ENCODE results near the gene NAGPA.
"Not testable (repeated sequence)": the region's sequence is repeated elsewhere in the genome, so short reads cannot be mapped to it uniquely, and the experiment has no call there.

The NAGPA gene, protein sequence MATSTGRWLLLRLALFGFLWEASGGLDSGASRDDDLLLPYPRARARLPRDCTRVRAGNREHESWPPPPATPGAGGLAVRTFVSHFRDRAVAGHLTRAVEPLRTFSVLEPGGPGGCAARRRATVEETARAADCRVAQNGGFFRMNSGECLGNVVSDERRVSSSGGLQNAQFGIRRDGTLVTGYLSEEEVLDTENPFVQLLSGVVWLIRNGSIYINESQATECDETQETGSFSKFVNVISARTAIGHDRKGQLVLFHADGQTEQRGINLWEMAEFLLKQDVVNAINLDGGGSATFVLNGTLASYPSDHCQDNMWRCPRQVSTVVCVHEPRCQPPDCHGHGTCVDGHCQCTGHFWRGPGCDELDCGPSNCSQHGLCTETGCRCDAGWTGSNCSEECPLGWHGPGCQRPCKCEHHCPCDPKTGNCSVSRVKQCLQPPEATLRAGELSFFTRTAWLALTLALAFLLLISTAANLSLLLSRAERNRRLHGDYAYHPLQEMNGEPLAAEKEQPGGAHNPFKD

DNA sequence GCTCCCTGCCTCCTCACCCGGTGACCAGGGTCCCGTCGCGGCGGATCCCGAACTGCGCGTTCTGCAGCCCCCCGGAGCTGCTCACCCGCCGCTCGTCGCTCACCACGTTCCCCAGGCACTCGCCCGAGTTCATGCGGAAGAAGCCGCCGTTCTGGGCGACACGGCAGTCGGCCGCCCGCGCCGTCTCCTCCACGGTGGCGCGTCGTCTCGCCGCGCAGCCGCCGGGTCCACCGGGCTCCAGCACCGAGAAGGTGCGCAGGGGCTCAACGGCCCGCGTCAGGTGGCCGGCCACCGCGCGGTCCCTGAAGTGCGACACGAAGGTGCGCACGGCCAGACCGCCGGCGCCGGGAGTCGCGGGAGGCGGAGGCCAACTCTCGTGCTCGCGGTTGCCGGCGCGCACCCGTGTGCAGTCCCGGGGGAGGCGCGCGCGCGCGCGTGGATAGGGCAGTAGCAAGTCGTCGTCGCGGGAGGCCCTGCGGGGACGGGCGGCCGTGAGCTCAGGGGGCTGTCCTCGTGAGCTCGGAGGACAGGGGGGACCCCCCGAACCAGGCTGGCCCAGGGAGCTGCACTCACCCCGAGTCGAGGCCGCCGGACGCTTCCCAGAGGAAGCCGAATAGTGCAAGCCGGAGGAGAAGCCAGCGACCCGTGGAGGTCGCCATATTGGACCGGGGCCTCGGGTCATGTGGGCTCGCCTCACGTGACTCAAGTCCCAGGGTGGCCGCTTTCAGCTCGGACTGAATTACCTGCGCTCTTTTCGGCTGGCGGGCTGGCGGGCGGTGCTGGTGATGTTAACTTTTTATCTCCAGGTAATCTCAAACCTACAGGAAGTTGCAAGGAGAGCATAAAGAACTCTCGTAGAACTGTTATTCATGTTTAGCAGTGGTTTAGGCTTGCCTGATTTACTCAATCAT, at the start of gene NAGPA:
TSS of gene NAGPA (minus strand) at position 680 of the 911 bp plus-strand sequence. CDS start at position 659, 21 bp downstream.
- peak; percentile 87 for DNase-seq

DNA sequence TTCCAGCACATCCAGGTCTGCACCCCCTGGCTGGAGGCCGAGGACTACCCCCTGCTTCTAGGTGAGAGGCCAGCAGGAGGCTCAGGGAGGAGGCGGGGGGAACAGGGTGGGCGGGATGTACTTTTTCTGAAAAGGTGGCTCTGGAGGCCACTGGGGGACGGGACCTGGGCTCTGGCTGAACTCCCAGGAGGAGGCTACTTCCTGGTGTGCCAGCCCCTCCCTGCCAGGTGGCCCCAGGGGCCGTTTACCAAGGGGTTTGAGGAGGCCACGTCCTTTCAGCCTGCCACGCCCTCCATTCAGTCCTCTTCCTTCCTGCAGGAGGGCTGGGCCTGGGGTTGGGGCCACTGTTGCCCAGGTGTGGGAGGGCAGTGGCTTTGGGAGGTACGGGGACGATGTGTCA, 47.3 kb upstream of the NAGPA start:
- not testable (repeated sequence) for DNase-seq

DNA sequence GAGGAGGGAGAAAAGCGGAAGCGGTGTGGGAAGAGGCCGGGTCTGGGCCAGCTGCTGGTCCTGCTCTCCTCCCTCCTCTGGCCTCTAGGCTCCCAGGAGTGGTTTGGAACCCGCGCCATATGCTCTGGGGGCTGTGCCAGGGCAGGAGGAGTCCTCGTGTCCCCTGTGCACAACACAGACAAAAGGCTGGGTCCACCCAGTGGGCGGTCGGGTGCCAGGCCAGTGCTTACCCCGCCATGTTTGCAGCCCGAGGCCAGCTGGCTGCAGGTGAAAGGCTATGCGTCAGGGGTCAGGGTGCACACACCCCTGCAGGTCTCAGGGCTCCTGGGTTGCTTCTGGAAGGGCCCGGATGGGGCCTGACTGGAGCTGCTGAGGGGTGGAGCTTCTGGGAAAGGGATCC, 46.7 kb upstream of the NAGPA start:
- not testable (repeated sequence) for DNase-seq

DNA sequence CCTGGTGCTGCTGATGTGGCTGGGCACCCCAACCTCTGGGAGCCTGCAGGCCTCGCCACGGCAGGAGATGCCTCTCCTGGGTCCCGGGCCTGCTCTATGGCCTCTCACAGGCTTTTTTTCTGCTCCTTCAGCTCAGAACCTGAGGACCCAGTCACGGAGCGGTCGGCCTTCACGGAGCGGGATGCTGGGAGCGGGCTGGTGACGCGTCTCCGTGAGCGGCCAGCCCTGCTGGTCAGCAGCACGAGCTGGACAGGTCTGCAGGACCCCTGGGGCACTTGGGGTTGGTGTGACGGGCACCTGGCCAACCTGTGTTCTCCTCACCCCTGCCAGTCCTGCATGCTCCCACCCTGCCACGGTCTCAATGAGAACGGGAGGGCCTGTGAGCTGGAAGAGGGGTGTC, 44.9 kb upstream of the NAGPA start:
- no peak for DNase-seq

DNA sequence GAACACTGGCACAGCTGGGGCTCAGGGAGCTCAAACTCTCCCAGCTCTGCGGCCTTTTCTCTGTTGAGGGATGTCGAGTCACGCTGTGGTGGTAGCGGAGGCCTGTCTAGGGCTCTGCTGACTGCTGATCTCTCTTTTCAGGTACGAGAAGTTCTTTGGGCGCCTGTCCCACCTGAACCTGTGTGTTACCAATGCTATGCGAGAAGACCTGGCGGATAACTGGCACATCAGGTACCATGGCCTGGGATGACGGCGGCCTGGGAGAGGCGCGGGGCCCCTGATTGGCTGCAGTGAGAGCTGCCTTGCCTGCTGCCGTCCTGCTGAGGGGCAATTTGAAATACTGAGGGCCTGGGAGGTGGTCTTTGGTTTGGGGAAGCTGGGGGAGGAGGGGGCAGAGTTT, 43.6 kb upstream of the NAGPA start:
- no peak for DNase-seq

DNA sequence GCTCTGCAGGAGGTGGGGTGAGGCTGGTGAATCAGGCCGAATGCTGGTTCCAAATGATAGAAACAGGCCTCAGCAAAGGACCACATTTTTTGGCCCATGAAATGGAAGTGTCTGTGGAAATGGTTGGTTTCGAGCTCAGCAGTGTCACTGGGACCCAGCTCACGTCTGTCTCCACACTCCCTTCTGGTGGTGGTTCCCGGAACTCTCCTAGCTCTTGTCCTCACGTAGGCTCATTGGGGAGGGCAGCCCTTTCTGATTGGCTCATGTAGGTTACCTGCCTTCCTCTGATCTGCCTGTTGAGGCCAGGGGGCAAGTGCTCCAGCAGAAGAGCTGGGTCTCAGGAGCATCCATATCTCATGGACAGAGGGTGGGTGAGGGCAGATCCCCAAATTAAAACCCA, 41.9 kb upstream of the NAGPA start:
- no peak for DNase-seq

DNA sequence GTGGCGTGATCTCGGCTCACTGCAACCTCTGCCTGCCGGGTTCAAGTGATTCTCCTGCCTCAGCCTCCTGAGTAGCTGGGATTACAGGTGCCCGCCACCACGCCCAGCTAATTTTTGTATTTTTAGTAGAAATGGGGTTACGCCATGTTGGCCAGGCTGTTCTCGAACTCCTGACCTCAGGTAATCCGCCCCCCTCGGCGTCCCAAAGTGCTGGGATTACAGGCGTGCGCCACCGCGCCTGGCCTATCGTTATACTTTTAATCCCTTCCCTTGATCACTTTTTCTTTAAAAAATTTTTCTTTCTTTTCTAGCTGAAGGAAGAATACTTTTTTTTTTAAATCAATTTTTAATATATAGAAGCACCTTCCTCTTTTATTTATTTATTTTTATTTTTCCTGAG, 40.0 kb upstream of the NAGPA start:
- DNase-seq: not testable (repeated sequence)

DNA sequence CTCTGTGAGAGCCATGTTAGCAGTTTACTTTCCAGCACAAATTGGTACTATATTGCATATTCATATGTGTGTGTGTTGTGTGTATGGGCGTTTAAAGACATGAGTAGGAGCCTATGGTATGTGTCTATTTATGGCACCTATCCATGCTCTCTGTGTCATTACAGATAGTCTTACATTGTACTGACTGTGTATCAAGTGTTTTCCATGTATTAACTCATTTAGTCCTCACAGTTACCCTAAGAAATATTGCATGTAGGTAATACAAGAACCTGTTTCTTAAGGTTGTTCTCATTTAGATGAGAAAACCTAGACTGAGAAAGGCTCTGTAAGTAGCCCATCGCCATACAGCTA, 39.5 kb upstream of the NAGPA start:
- DNase-seq: no peak

DNA sequence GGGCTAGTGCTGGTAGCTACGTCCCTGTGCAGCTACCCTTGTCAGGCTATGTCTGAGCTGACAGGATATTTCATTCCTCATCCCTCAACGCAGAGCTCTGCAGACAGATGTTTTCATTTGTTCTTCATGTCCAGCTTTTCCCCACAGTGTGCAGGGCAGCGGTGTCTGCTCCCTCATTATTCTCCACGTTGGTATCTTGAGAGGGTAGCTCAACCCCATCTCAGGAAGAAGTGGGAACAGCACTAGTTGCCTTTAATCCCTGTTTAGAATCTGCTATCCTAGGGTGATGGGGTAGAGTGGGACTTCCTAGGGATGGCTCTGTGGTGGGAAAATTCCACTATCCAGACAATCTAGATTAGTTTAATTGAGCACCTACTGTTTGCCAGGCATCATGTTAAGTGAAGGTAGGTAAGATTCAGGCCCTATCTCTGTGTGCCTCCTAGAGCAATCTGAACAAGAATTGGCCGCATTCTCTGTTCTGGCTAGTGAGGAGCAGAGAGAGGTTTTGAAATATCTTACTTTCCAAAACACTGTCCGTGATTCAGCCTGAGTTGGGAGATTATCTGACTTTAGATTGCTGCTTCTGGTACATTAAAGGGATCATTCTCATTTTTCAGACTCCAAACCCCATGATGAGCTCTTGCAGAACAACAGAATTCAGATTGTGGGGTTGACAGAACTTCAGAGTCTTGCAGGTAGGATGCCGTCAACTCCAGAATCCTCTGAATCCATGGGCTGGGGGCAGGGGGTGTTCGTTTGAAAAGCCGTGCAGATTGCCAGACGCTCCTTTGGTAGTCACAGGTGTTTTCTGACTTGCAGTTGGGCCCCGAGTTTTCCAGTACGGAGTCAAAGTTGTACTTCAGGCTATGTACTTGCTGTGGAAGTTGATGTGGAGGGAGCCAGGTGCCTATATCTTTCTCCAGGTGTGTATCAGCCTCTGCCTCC, 38.9 kb upstream of the NAGPA start:
- DNase-seq: no peak

DNA sequence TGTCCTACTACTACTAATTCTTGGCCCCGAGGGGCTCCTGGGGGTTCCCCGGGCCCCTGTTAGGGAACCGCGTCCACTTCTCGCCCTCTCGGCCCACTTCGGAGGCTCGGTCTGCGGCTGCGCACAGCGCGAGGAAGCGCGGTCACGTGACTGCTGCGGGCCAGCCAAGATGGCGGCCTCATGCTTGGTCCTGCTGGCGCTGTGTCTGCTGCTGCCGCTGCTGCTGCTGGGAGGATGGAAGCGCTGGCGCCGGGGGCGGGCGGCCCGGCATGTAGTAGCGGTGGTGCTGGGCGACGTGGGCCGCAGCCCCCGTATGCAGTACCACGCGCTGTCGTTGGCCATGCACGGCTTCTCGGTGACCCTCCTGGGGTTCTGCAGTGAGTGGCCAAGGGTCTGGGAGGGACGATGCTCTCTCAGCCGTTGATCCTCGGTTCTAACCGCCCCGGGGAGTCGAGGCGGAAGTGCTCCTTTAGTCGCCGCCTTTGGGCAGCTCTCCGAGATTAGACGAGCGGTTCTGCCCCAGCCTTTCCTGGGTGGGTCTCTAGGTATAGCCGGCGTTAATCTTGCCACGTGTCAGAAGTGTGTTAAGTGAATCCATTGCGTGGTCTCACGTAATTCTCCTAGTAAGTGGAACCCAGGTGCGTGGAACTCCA, 38.1 kb upstream of the NAGPA start, which contains the start of gene ALG1:
TSS of gene ALG1 (plus strand) at position 163 of the 653 bp plus-strand sequence. CDS start at position 170, 7 bp downstream.
- peak; percentile 91 for DNase-seq

DNA sequence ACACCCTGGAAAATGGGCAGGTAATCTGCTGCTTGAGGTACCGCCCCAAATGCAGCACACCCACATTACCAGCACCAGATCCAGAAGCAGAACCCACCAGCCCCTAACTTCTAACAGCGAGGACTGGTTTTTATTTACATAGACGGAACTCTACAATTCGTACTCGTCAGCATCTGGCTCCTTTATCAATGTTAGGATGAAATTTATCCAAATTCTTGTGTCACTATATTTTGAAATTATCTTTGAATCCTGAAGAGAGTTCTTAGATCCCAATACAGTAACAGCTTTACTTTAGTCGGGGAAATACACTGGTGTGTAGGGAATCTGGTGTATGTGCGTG, 37.6 kb upstream of the NAGPA start:
- no peak for DNase-seq

DNA sequence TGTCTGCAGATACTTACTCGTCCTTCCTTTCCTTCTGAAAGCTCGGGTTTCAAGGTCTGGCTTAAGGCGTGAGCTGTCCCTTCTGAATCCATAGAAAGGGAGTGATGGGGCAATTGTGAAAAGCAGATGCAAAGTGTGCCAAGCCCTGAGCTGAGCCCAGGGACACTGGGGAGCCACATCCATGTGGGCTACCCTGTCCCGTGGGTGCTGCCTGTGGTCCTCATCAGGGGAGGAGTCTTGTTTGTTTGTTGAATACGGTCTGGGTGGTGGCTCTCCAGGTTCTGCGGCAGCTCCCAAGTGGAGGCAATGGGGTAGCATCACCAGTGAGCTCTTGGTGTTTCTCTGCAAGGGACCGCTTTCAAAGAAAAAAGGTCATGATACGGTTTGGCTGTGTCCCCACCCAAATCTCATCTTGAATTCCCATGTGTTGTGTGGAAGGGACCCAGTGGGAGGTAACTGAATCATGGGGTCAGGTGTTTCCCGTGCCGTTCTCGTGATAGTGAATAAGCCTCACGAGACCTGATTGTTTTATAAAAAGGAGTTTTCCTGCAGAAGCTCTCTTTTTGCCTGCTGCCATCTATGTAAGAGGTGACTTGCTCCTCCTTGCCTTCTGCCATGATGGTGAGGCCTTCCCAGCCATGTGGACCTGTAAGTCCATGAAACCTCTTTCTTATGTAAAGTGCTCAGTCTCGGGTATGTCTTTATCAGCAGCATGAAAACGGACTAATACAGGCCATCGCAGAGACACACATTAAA, 36.9 kb upstream of the NAGPA start:
- DNase-seq: no peak

DNA sequence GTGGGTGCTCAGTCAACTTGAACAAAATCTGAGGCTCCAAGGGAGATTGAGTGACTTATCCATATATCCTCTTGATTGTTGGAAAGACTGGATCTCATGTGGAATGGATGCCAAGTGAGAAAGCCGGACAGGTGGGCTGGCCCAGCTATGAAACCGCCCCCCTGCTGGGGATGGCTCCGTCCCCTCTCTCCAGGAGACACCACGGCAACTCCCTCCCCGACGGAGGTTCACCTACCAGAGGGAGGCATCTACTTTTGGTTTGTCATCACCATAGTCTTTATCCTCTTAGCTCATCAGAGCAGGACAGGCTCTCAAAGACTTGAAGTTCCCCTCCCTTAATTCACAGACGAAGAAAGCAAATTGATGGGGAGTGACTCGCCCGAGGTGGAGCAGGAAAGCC, 36.1 kb upstream of the NAGPA start:
- DNase-seq: no peak

DNA sequence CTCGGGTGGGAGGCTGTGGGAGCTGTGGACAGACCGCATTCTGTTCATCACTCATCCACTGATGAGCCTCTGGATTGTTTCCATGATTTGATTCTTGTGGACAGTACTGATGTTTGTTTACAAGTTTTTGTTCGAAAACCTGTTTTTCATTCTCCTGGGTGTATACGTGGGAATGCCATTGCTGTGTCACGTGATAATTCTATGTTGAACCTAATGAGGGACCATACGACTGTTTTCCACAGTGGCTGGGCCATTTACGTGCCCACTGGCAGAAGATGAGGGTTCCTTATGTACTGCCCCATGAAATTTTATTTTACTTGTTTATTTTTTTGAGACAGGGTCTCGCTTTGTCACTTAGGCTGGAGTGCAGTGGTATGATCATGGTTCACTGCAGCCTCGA, 35.3 kb upstream of the NAGPA start:
- DNase-seq: no peak

DNA sequence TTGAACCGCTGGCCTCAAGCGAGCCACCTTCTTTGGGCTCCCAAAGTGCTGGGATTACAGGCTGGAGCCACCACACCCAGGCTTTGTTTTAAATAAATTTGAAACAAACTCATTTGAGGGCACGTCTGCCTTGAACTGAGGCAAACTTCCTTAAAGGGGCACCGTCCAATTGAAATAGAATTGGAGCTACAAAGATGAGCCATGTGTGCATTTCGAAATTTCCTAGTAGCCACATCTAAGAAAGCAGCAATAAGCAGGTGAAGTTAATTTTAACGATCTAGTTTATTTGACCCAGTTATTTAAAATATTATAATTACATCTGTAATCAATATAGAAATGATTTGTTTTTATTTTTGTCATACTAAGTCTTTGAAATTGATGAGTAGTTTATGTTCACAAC, 32.8 kb upstream of the NAGPA start:
- DNase-seq: no peak

DNA sequence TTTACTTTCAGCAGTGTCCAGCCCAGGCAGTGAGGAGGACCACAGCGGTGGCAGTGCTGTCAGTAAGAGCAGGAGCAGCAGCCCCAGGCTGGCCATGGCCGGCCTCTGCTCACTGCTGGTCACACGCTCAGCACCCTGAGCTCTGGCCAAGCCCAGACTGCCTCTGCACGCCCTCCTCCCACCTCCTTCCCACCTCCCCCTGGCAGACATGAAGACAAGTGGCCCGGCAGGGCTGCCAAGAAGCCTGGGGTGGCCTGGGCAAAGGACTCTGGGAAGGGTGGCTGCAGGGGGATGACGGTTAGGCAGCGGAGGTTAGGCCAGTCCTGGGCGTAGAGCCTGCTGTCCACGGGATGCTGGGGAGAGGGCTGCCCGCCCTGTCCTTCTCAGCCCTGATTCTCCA, 32.1 kb upstream of the NAGPA start, which contains the start of gene C16orf89:
TSS of gene C16orf89 (minus strand) at position 144 of the 400 bp plus-strand sequence. CDS start at position 96, 48 bp downstream.
- DNase-seq: no peak

DNA sequence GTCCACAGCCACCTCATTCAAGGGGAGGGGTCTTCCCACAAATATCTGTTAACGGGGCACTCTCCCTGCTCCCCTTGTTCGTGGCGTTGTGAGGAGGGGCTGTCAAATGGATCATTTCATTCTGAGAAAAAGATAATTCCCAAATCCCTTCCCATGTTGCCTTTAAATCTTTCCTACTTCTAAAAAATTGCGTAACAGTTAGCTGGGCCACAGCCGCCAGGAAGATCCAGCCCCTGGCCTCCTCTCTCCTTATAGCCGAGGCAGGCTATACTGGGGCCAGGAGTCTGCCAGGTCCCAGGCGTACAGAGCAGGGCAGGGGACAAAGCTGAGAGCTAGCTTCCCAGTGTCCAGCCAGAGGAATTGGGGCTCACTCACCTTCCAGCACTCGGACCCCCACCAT, 31.6 kb upstream of the NAGPA start:
- no peak for DNase-seq

DNA sequence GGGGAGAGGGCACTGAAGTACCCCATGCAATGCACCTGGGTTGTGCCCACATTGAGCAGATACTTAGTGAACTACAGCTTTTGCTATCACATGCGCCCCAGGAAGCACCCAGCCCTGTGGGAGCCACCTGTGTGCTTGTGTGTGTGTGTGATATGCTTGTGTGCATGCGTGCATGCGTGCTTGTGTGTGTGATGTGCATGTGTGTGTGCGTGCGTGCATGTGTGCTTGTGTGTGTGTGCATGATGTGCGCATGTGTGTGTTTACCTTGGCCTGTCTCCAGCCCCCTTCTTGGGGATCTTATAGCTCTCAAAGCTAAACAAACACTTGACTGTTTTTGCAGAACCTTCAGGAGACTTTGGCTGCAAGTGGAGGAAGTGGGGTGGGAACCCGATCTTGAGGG, 31.2 kb upstream of the NAGPA start:
- no peak for DNase-seq

DNA sequence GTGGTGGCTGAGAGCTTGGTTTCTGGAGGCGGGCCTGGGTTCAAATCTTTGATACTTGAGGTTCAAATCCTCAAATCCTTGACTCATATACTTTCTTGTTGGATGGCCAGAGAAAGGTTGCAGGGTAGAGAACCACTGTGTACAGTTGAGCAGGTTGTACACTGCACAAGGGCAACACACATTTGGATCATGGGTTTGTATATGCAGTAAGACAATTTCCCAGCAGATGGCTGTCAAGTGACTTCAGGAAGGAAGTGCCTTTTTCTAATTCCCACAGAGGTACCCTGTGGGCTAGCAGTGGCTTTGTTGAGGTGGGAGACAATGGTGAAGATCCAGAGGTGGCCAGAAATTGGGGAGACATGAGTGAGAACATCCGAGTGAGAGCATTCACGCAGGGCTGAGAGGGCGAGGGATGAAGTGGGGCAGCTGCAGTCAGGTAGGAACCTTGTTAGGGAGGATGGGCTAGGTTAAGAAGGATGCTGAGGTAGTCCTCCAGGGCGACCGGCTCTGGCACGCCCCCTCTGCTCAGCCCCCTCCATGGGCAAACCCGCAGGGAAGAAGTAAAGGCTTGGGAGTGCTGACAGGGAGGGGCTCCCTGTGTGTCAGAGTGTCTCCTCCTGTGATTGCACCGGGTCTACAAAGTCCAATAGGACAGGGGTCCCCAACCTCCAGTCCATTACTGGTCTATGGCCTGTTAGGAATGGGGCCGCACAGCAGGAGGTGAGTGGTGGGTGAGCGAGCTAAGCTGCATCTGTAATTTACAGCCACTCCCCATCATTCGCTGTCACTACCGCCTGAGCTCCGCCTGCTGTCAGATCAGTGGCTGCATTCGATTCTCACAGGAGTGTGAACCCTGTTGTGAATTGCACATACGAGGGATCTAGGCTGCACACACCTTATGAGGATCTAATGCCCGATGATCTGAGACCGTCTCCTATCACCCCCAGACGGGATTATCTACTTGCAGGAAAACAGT, 29.3 kb upstream of the NAGPA start:
- DNase-seq: no peak

DNA sequence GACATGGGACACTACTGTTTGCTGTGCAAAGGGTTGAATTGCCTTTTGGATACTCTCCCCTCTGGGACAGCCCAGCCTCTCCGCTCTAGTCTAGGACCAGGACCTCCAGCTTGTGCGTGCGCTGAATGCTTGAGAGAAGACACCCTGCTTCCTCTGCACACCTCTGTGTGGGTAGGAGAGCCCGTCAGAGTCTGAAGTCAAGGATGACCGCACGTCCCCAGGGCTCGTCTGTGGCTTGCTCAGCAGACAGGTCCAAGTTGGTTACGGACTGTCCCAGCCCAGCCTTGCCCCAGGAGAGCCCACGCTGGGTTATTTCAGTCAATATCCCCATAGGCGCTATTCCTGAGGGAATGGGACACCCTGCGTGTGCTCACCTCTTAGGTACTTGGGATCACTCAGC, 28.3 kb upstream of the NAGPA start:
- no peak for DNase-seq

Data from activated CD4-positive, alpha-beta T cell treated with anti-CD3 and anti-CD28 coated beads, Interleukin-2, amount 50 U/mL, for 16 hours (primary cell).